Measurements from ENCODE around the gene NFAM1. TPM values are rescaled to one million over a fixed set of nuclear protein-coding genes. Genes with fewer than 3 reads are reported as not detected.

Gene NFAM1
- total and polyA plus RNA-seq, 8 donors, result 0.15 to 18.1 (median 0.83) TPM

DNA sequence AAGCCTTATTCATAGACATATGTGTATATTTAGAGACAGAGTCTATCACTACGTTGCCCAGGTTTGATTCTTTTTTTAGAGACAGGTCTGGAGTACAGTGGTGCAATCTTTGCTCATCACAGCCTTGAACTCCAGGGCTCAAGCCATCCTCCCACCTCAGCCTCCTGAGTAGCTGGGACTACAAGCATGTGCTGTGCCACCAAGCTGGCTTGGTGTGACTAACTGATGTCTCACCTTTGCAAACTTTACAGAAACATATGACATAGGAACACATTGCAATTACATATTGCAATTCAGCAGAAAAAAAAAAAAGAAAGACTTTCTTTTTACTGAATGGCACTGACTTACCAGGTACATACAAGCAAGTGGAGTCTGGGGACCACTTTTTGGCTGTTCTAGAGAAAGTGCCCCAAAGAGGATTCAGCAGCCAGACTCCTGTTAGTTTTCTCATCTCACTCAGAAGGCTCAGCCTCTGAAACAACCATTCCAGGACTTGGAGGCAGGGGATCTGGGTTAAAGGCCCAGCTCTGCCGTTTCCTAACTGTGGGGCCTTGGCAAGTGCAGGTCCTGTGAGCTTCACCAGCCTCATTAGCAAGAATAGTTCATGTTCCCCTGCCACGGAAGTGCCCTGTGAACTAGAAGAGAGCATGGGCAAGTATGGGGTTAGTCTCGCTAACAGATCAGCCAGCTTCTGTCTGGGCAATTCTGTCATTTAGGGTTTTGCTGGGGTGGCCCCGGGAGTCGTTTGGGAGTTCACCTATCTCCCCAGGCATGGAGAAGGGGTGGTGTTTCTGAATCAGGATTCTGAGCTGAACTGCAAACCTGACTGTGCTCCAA is 11.3 kb upstream of the NFAM1 start:
- Histone ChIP-seq H3K4me1 (peaks cover 17 to 39% (median 27%) of the 10 kb centered on the region in 4 donors), H3K4me3 (peak overlapping the region; percentile 33 to 49 (median 40)), H3K36me3 (no peaks in the 10 kb centered on the region), H3K27ac (peak overlapping the region; percentile 45 to 86 (median 79)), H3K27me3 (no peaks in the 10 kb centered on the region), H3K9me3 (no peaks in the 10 kb centered on the region)
- no peak for DNase-seq
- 28 to 43% (median 42%) methylated on average over 2 to 6 of the region's 6 CpGs for WGBS, 5 donors
- intact Hi-C loops (cut with DNase I; ENCODE audit: low total_unique reads), result no loop called here
- TF ChIP-seq CTCF (IDR thresholded peaks at IDR 0.05), result no peak
- no peak for TF ChIP-seq POLR2AphosphoS5 (IDR thresholded peaks at IDR 0.05)

DNA sequence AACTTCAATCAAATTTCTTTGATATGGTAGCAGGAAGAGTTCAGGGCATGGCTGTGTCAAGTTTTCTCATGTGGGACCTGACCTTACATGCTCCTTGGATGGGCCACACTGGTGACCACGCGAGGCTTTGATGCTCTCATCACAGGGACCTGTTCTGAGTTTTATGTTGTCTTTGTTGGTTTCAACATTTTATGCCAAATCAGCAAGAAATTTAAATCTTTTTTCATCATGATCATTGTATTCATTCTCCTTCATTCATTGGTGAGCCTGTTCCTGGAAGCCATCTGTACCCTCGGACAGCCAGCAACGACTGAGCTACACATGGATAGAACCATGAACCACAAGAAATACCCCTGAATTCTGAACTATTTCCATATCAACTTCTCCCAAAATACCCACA is 10.5 kb upstream of the NFAM1 start:
- no peaks in the 10 kb centered on the region for H3K36me3 ChIP-seq
- no peak overlapping the region for H3K4me3 ChIP-seq
- no peak overlapping the region for H3K27ac ChIP-seq
- H3K4me1 ChIP-seq, result peaks cover 17 to 46% (median 33%) of the 10 kb centered on the region in 4 donors
- H3K9me3 ChIP-seq, result no peaks in the 10 kb centered on the region
- TF ChIP-seq CTCF (IDR thresholded peaks at IDR 0.05) (no peak), EP300 (IDR thresholded peaks at IDR 0.05) (no peak), POLR2A (IDR thresholded peaks at IDR 0.05) (no peak), POLR2AphosphoS5 (IDR thresholded peaks at IDR 0.05) (no peak)
- no peaks in the 10 kb centered on the region for H3K27me3 ChIP-seq
- DNase-seq, result no peak
- 80 to 94% (median 84%) methylated on average over 4 of the region's 4 CpGs for WGBS, 5 donors
- intact Hi-C loops (cut with DNase I; ENCODE audit: low total_unique reads), result no loop called here

GRCh38 chr22:42440728-42441127 is 8.5 kb upstream of the NFAM1 start:
- no peak for DNase-seq
- WGBS, 5 donors, result 74 to 95% (median 79%) methylated on average over 7 to 15 of the region's 15 CpGs
- Histone ChIP-seq H3K9me3 (no peaks in the 10 kb centered on the region), H3K36me3 (no peaks in the 10 kb centered on the region), H3K4me1 (peaks cover 24 to 63% (median 40%) of the 10 kb centered on the region in 4 donors), H3K27me3 (peaks cover 0 to 6% (median 0%) of the 10 kb centered on the region in 3 donors), H3K4me3 (no peak overlapping the region), H3K27ac (peak overlapping the region in 2 of 5 donors; percentile 68 to 83)
- TF ChIP-seq POLR2AphosphoS5 (IDR thresholded peaks at IDR 0.05) (no peak), CTCF (IDR thresholded peaks at IDR 0.05) (no peak), EP300 (IDR thresholded peaks at IDR 0.05) (no peak), POLR2A (IDR thresholded peaks at IDR 0.05) (no peak)
- intact Hi-C loops (cut with DNase I; ENCODE audit: low total_unique reads), result no loop called here

DNA sequence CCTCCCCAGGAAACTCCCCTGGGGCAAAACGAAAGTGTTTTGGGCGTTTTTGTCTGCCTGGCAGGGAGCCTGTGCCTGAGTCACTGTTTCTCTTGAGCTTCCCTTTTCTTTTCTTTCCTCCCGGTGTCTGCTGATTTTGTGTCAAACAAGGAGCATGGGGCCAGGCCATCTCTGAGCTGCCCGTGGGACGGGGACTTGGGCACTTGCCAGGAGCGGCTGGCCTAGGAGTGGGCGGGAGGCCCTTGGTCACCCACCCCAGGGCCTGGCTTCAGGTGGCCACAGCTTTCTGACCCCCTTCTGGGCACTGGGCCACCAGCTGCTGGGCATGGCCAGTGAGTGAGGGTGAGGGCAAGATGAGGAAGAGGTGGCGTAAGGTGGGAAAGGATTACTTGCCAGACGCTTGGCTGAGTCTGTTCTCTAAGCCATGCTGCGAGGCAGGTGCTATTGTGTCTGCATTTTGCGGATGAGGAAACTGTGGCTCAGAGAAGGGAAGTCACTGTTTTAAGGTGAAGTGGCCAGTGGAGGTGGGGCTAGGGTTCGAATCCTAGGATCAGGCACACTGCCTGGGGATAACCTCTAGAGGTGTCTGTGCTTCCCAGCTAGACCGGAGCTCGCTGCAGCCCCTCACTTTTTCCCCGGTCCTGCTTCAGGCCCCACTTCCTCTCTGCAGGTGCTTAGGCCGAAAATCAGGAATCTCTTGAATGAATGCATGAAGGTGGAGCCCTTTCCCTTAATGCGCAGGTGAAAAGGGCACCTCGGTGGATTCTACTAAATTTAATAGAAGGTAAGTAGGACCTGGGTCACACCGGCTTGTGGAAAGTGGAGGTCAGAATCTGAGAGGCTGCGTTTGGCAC is 7.8 kb upstream of the NFAM1 start:
- TF ChIP-seq POLR2A (IDR thresholded peaks at IDR 0.05) (no peak), EP300 (IDR thresholded peaks at IDR 0.05) (no peak)
- Histone ChIP-seq H3K9me3 (no peaks in the 10 kb centered on the region), H3K27me3 (peaks cover 0 to 7% (median 0%) of the 10 kb centered on the region in 3 donors), H3K4me1 (peaks cover 22 to 62% (median 39%) of the 10 kb centered on the region in 4 donors), H3K4me3 (peak overlapping the region in 1 of 4 donors; percentile 15), H3K36me3 (no peaks in the 10 kb centered on the region), H3K27ac (peak overlapping the region in 4 of 5 donors; percentile 45 to 83 (median 64))
- intact Hi-C loops (cut with DNase I; ENCODE audit: low total_unique reads), result loop anchor here (5.0 to 10.0 kb wide), 2 partner anchors 273 to 335 kb away; no protein-coding TSS in a partner anchor
- WGBS, 5 donors, result 61 to 65% (median 63%) methylated on average over 20 of the region's 20 CpGs
- DNase-seq, result peak in 1 of 2 donors; percentile 30
